ENCODE measurements around the gene LRRN3. TPM values are rescaled to one million over a fixed set of nuclear protein-coding genes. Genes with fewer than 3 reads are reported as not detected.

LRRN3 gene
- total RNA-seq, 1 experiment from 2014 or later = not detected

GRCh38 chr7:111089822-111090426, 1.0 kb upstream of the LRRN3 start:
- BruUV-seq (replicated peaks) = no TSS peak
- no peak for TF ChIP-seq CTCF (IDR thresholded peaks at IDR 0.05; ENCODE audit: unreplicated experiment)
- CTCF ChIA-PET = no interaction called here
- Mint-ChIP-seq H3K9me3 (ENCODE audit: low read depth, unreplicated experiment) (no peaks in the 10 kb centered on the region), H3K4me1 (ENCODE audit: low read depth, unreplicated experiment) (no peaks in the 10 kb centered on the region), H3K27ac (ENCODE audit: unreplicated experiment) (no peak overlapping the region), H3K27me3 (ENCODE audit: unreplicated experiment) (no peaks in the 10 kb centered on the region), H3K4me3 (ENCODE audit: low read depth, unreplicated experiment) (no peak overlapping the region), H3K36me3 (ENCODE audit: insufficient read depth, unreplicated experiment) (no peaks in the 10 kb centered on the region)
- intact Hi-C loops (cut with micrococcal nuclease; ENCODE audit: unreplicated experiment) = loop anchor here (1.0 to 2.0 kb wide), 2 partner anchors 396 to 645 kb away; no protein-coding TSS in a partner anchor
- no peak for DNase-seq

- no peaks in the 10 kb centered on the region for H3K9me3 Mint-ChIP-seq (ENCODE audit: low read depth, unreplicated experiment)
- no peaks in the 10 kb centered on the region for H3K36me3 Mint-ChIP-seq (ENCODE audit: insufficient read depth, unreplicated experiment)
- no peak overlapping the region for H3K27ac Mint-ChIP-seq (ENCODE audit: unreplicated experiment)
- no peaks in the 10 kb centered on the region for H3K4me1 Mint-ChIP-seq (ENCODE audit: low read depth, unreplicated experiment)
- CTCF ChIA-PET = interaction anchor here (0.6 to 1.0 kb wide), 2 partner anchors 105 to 1358 kb away, joined by 3 to 9 read pairs; no protein-coding TSS in a partner anchor
- no peak for TF ChIP-seq CTCF (IDR thresholded peaks at IDR 0.05; ENCODE audit: unreplicated experiment)
- BruUV-seq (replicated peaks) = no TSS peak
- no peaks in the 10 kb centered on the region for H3K27me3 Mint-ChIP-seq (ENCODE audit: unreplicated experiment)
- no peak overlapping the region for H3K4me3 Mint-ChIP-seq (ENCODE audit: low read depth, unreplicated experiment)
- no peak for DNase-seq
- intact Hi-C loops (cut with micrococcal nuclease; ENCODE audit: unreplicated experiment) = loop anchor here (2.0 kb wide), 1 partner anchor 643 kb away; no protein-coding TSS in a partner anchor
These were observed 849 bp downstream of the LRRN3 start for GRCh38 chr7:111091593-111092358.

- H3K36me3 Mint-ChIP-seq (ENCODE audit: insufficient read depth, unreplicated experiment) = no peaks in the 10 kb centered on the region
- H3K4me1 Mint-ChIP-seq (ENCODE audit: low read depth, unreplicated experiment) = no peaks in the 10 kb centered on the region
- no TSS peak for BruUV-seq (replicated peaks)
- intact Hi-C loops (cut with micrococcal nuclease; ENCODE audit: unreplicated experiment) = no loop called here
- TF ChIP-seq CTCF (IDR thresholded peaks at IDR 0.05; ENCODE audit: unreplicated experiment) = no peak
- CTCF ChIA-PET = interaction anchor here (0.6 to 1.0 kb wide), 2 partner anchors 105 to 1357 kb away, joined by 3 to 9 read pairs; no protein-coding TSS in a partner anchor
- DNase-seq = no peak
- H3K9me3 Mint-ChIP-seq (ENCODE audit: low read depth, unreplicated experiment) = no peaks in the 10 kb centered on the region
- H3K4me3 Mint-ChIP-seq (ENCODE audit: low read depth, unreplicated experiment) = no peak overlapping the region
- H3K27me3 Mint-ChIP-seq (ENCODE audit: unreplicated experiment) = no peaks in the 10 kb centered on the region
- no peak overlapping the region for H3K27ac Mint-ChIP-seq (ENCODE audit: unreplicated experiment)
These were observed 1.7 kb downstream of the LRRN3 start for GRCh38 chr7:111092406-111093236.

GRCh38 chr7:111093496-111093895, 2.6 kb downstream of the LRRN3 start:
- DNase-seq = no peak
- H3K4me1 Mint-ChIP-seq (ENCODE audit: low read depth, unreplicated experiment) = no peaks in the 10 kb centered on the region
- no peak overlapping the region for H3K27ac Mint-ChIP-seq (ENCODE audit: unreplicated experiment)
- CTCF ChIA-PET = no interaction called here
- intact Hi-C loops (cut with micrococcal nuclease; ENCODE audit: unreplicated experiment) = no loop called here
- no peaks in the 10 kb centered on the region for H3K9me3 Mint-ChIP-seq (ENCODE audit: low read depth, unreplicated experiment)
- no peak overlapping the region for H3K4me3 Mint-ChIP-seq (ENCODE audit: low read depth, unreplicated experiment)
- TF ChIP-seq CTCF (IDR thresholded peaks at IDR 0.05; ENCODE audit: unreplicated experiment) = no peak
- no peaks in the 10 kb centered on the region for H3K27me3 Mint-ChIP-seq (ENCODE audit: unreplicated experiment)
- BruUV-seq (replicated peaks) = no TSS peak
- no peaks in the 10 kb centered on the region for H3K36me3 Mint-ChIP-seq (ENCODE audit: insufficient read depth, unreplicated experiment)
